ENCODE measurements around the gene TDRD10. TPM values are rescaled to one million over a fixed set of nuclear protein-coding genes. Genes with fewer than 3 reads are reported as not detected.

TDRD10 gene
- total RNA-seq, 6 experiments from 2014 or later: not detected

GRCh38 chr1:154565876-154566275 is 63.9 kb downstream of the TDRD10 start:
- H3K9me3 Mint-ChIP-seq: no peaks in the 10 kb centered on the region
- no peak for DNase-seq
- no peak for TF ChIP-seq CTCF (IDR thresholded peaks at IDR 0.05)
- H3K27ac Mint-ChIP-seq: no peak overlapping the region
- no peak overlapping the region for H3K4me3 Mint-ChIP-seq
- no peaks in the 10 kb centered on the region for H3K4me1 Mint-ChIP-seq (ENCODE audit: low read depth)
- H3K36me3 Mint-ChIP-seq (ENCODE audit: low read depth): no peaks in the 10 kb centered on the region
- H3K27me3 Mint-ChIP-seq (ENCODE audit: insufficient read depth): peaks cover 36% of the 10 kb centered on the region

- Mint-ChIP-seq H3K9me3 (no peaks in the 10 kb centered on the region; the same call in 1 of the 2 replicates), H3K4me1 (ENCODE audit: low read depth) (no peaks in the 10 kb centered on the region), H3K36me3 (ENCODE audit: low read depth) (no peaks in the 10 kb centered on the region), H3K4me3 (no peak within 1 kb of the TSS), H3K27me3 (ENCODE audit: insufficient read depth) (peaks cover 37% of the 10 kb centered on the region), H3K27ac (no peak within 1 kb of the TSS)
- no peak for TF ChIP-seq CTCF (IDR thresholded peaks at IDR 0.05)
- no peak for DNase-seq
Measured at GRCh38 chr1:154567386-154568156, 65.6 kb downstream of the TDRD10 start, which contains the start of gene CHRNB2. TSS of gene CHRNB2 (plus strand) at chr1:154567778. CDS start at chr1:154568045, 267 bp downstream.

- no peaks in the 10 kb centered on the region for H3K4me1 Mint-ChIP-seq (ENCODE audit: low read depth)
- H3K36me3 Mint-ChIP-seq (ENCODE audit: low read depth): no peaks in the 10 kb centered on the region
- no peak overlapping the region for H3K4me3 Mint-ChIP-seq
- no peaks in the 10 kb centered on the region; the same call in 1 of the 2 replicates for H3K9me3 Mint-ChIP-seq
- no peak overlapping the region for H3K27ac Mint-ChIP-seq
- TF ChIP-seq CTCF (IDR thresholded peaks at IDR 0.05): no peak
- H3K27me3 Mint-ChIP-seq (ENCODE audit: insufficient read depth): peaks cover 34% of the 10 kb centered on the region
- DNase-seq: no peak
Measured at GRCh38 chr1:154568157-154568815, 66.3 kb downstream of the TDRD10 start.

- no peak for TF ChIP-seq CTCF (IDR thresholded peaks at IDR 0.05)
- no peak for DNase-seq
- Mint-ChIP-seq H3K27me3 (ENCODE audit: insufficient read depth) (peaks cover 42% of the 10 kb centered on the region), H3K9me3 (no peaks in the 10 kb centered on the region; the same call in 1 of the 2 replicates), H3K27ac (no peak overlapping the region; the same call in 1 of the 2 replicates), H3K4me3 (no peak overlapping the region), H3K36me3 (ENCODE audit: low read depth) (no peaks in the 10 kb centered on the region), H3K4me1 (ENCODE audit: low read depth) (peaks cover 12% of the 10 kb centered on the region)
Measured at GRCh38 chr1:154571244-154571963, 69.4 kb downstream of the TDRD10 start.

GRCh38 chr1:154571964-154572288 is 69.9 kb downstream of the TDRD10 start:
- Mint-ChIP-seq H3K4me1 (ENCODE audit: low read depth) (peaks cover 12% of the 10 kb centered on the region), H3K27me3 (ENCODE audit: insufficient read depth) (peaks cover 39% of the 10 kb centered on the region), H3K27ac (no peak overlapping the region), H3K9me3 (no peaks in the 10 kb centered on the region; the same call in 1 of the 2 replicates), H3K4me3 (no peak overlapping the region), H3K36me3 (ENCODE audit: low read depth) (no peaks in the 10 kb centered on the region)
- no peak for DNase-seq
- no peak for TF ChIP-seq CTCF (IDR thresholded peaks at IDR 0.05)

All from HFFc6 (cell line).